Ovary (tissue), 9 donors: Measurements from ENCODE around the gene ZNF813. TPM values are rescaled to one million over a fixed set of nuclear protein-coding genes. Genes with fewer than 3 reads are reported as not detected.
"Not testable (repeated sequence)": the region's sequence is repeated elsewhere in the genome, so short reads cannot be mapped to it uniquely, and the experiment has no call there.

Experiments used
- DNase-seq, 5 donors: peaks; one replicate each; pipeline ENCODE4 v3.0.0-alpha.2; 2019 to 2020
- H3K27ac ChIP-seq, 2 donors: fragments of 200-600 bp; one replicate each; pipeline versions ENCODE4 v1.5.1 to v1.8.0; 2019 to 2022
- H3K27me3 ChIP-seq: fragments of 200-600 bp; one replicate; pipeline ENCODE4 v1.8.0; 2022
- H3K36me3 ChIP-seq: fragments of 200-600 bp; sonication (generic); one replicate; pipeline ENCODE4 v1.5.1; 2019
- H3K4me1 ChIP-seq: one replicate; pipeline ENCODE4 v1.8.1; 2013; ENCODE audit warnings: mild to moderate bottlenecking, moderate library complexity; ENCODE audit not compliant: insufficient read depth
- H3K4me3 ChIP-seq: fragments of 200-600 bp; sonication (generic); one replicate; pipeline ENCODE4 v1.5.1; 2017
- H3K9me3 ChIP-seq, 2 donors: fragments of 200-600 bp in 1 of 2; sonication (generic) in 1 of 2; one replicate each; pipeline versions ENCODE4 v1.5.1 to v1.8.1; 2013 to 2019; ENCODE audit warnings: mild to moderate bottlenecking in 1 of 2, moderate library complexity in 1 of 2
- CTCF ChIP-seq, 3 donors: fragments of 450-650 bp in 2 of 3; fragments of 200-600 bp in 1 of 3; IDR thresholded peaks; one replicate each; pipeline versions ENCODE4 v1.5.1 to v1.8.0; 2016 to 2022; ENCODE audit warnings: antibody characterized with exemption in 3 of 3, mild to moderate bottlenecking in 1 of 3
- EP300 ChIP-seq: sonication (generic); formaldehyde crosslinking; IDR thresholded peaks from one replicate; pipeline ENCODE4 v1.6.1; 2017; ENCODE audit warnings: antibody characterized with exemption
- POLR2A ChIP-seq: fragments of 450-650 bp; IDR thresholded peaks from one replicate; pipeline ENCODE4 v1.6.1; 2017; ENCODE audit warnings: antibody characterized with exemption, mild to moderate bottlenecking, moderate library complexity
- WGBS, 3 donors: extraction: QIAGEN DNeasy Blood & Tissue Kit in 1 of 3; methylation state at CpG; one replicate each; pipeline versions ENCODE4 v1.1.5 to v1.1.7; 2013 to 2017; 5-methylcytosine and 5-hydroxymethylcytosine counted together
- intact Hi-C, 4 donors: fragments of 100-400 bp; cut with DNase I; formaldehyde crosslinking; loops; one replicate each; pipeline versions ENCODE4 v1.11.0 to v1.15.1; 2022 to 2023
- polyA plus RNA-seq, 2 donors: library from polyadenylated mRNA; stranded (reverse); fragments of 200-250 nt in 1 of 2; fragments of 350-450 nt in 1 of 2; fragmentation: Illumina TruSeq in 1 of 2; extraction: RNeasy Lipid Tissue Mini Kit (QIAGEN cat#74804) in 1 of 2; gene quantifications; one replicate each; pipeline ENCODE4 v1.2.3, GENCODE V29; 2013 to 2014
- total RNA-seq, 7 donors: library from RNA; depleted of rRNA in 2 of 7; stranded (reverse); fragments of >200 nt in 2 of 7; fragmentation: NEBNext Ultra II Directional in 3 of 7; extraction: Animal tissue kit (Norgen Biotek cat#: 25700) in 3 of 7; gene quantifications; one replicate each; pipeline versions ENCODE4 v1.1.0 to v1.2.4, GENCODE V29; 2016 to 2023
- donor health status: DM: no; HTN: no; CAD: no; lungs with moderate emphysema.
- donor health status: DM: no; HTN: no; CAD: no.
- donor health status: Bipolar disorder and iron deficiency.
- donor health status: DM: yes; HTN: yes; CAD: no.
- donor health status: DM: no; HTN: no; CAD: no.
- donor health status: DM: yes; HTN: yes; CAD: no.

The ZNF813 gene
- total and polyA plus RNA-seq, 9 donors = 1.9 to 6.0 (median 3.1) TPM

GRCh38 chr19:53431399-53432087 lies 36.0 kb upstream of the ZNF813 start, which contains the start of gene ZNF761:
Gene ZNF761, plus strand, starts transcription at chr19:53431984. Its CDS starts 15,285 bp downstream, at chr19:53447269.
- Histone ChIP-seq H3K9me3 (no peaks in the 10 kb centered on the region), H3K4me3 (peak within 1 kb of the TSS; percentile 74), H3K36me3 (no peaks in the 10 kb centered on the region), H3K27me3 (no peaks in the 10 kb centered on the region), H3K4me1 (no peaks in the 10 kb centered on the region), H3K27ac (peak within 1 kb of the TSS; percentile 45 to 64)
- peak; percentile 93 to 98 (median 95) for DNase-seq
- 1% methylated on average over 46 of the region's 46 CpGs for WGBS, 3 donors
- TF ChIP-seq CTCF (IDR thresholded peaks at IDR 0.05) (peak; percentile 30 to 56 (median 53)), EP300 (no peak), POLR2A (peak; percentile 63)
- intact Hi-C loops = no loop called here

GRCh38 chr19:53432088-53432661 lies 35.4 kb upstream of the ZNF813 start:
- H3K27ac ChIP-seq = peak overlapping the region in 1 of 2 donors; percentile 55
- H3K27me3 ChIP-seq = no peaks in the 10 kb centered on the region
- intact Hi-C loops = no loop called here
- H3K9me3 ChIP-seq = no peaks in the 10 kb centered on the region
- no peaks in the 10 kb centered on the region for H3K4me1 ChIP-seq
- 0% methylated on average over 30 of the region's 30 CpGs for WGBS, 3 donors
- peak; percentile 27 to 55 (median 33) for DNase-seq
- H3K4me3 ChIP-seq = peak overlapping the region; percentile 74
- no peaks in the 10 kb centered on the region for H3K36me3 ChIP-seq
- TF ChIP-seq CTCF (IDR thresholded peaks at IDR 0.05) (no peak), EP300 (no peak), POLR2A (no peak)

DNA sequence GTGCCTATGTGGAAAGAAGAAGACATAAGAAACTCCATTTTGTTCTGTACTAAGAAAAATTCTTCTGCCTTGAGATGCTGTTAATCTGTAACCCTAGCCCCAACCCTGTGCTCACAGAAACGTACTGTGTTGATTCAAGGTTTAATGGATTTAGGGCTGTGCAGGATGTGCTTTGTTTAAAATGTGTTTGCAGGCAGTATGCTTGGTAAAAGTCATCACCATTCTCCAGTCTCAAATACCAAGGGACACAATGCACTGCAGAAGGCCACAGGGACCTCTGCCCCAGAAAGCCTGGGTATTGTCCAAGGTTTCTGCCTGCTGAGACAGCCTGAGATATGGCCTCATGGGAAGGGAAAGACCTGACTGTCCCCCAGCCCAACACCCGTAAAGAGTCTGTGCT lies 23.7 kb upstream of the ZNF813 start:
- DNase-seq, H3K9me3 ChIP-seq, H3K36me3 ChIP-seq, H3K27me3 ChIP-seq, intact Hi-C loops, H3K4me3 ChIP-seq, H3K4me1 ChIP-seq, H3K27ac ChIP-seq: not testable (repeated sequence)
- WGBS, 3 donors = 97 to 98% (median 98%) methylated on average over 2 of the region's 2 CpGs

DNA sequence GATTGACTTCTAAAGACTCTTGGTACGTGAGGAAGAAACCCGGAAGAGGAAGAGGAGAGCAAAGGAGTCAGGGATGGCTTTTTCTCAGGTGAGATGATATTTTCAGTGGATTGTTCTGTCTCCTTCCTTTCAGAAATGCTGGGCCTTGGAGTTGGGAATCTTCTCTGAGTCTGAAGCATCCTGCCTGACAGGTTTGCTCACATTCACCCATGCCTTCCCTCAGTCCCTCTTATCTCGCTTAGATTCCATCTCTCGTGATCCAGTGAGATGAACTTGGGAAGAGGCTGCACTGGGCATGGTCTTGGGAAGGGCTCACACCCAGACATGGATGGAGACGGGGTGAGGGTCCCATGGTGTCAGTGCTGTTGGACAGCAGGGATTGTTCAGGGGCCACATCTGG lies 20.3 kb upstream of the ZNF813 start:
- H3K9me3 ChIP-seq = peaks cover 0 to 11% of the 10 kb centered on the region in 2 donors
- H3K36me3 ChIP-seq, H3K27me3 ChIP-seq, DNase-seq, H3K27ac ChIP-seq, intact Hi-C loops, H3K4me3 ChIP-seq, H3K4me1 ChIP-seq: not testable (repeated sequence)
- 94% methylated on average over 5 of the region's 5 CpGs for WGBS, 3 donors

DNA sequence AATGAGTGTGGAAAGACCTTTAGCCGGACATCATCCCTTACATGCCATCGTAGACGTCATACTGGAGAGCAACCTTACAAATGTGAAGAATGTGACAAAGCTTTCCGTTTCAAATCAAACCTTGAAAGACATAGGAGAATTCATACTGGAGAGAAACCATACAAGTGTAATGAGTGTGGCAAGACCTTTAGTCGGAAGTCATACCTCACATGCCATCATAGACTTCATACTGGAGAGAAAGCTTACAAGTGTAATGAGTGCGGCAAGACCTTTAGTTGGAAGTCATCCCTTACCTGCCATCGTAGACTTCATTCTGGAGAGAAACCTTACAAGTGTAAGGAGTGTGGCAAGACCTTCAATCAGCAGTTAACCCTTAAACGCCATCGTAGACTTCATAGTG lies 11.7 kb upstream of the ZNF813 start:
- TF ChIP-seq EP300 = no peak
- TF ChIP-seq POLR2A = no peak
- TF ChIP-seq CTCF (IDR thresholded peaks at IDR 0.05) = no peak
- Histone ChIP-seq H3K27ac (no peak overlapping the region), H3K4me1 (no peaks in the 10 kb centered on the region), H3K36me3 (no peaks in the 10 kb centered on the region), H3K4me3 (no peak overlapping the region), H3K27me3 (no peaks in the 10 kb centered on the region), H3K9me3 (peaks cover 0 to 32% of the 10 kb centered on the region in 2 donors)
- WGBS, 3 donors = 87 to 95% (median 91%) methylated on average over 9 of the region's 9 CpGs
- DNase-seq = no peak
- intact Hi-C loops = no loop called here

DNA sequence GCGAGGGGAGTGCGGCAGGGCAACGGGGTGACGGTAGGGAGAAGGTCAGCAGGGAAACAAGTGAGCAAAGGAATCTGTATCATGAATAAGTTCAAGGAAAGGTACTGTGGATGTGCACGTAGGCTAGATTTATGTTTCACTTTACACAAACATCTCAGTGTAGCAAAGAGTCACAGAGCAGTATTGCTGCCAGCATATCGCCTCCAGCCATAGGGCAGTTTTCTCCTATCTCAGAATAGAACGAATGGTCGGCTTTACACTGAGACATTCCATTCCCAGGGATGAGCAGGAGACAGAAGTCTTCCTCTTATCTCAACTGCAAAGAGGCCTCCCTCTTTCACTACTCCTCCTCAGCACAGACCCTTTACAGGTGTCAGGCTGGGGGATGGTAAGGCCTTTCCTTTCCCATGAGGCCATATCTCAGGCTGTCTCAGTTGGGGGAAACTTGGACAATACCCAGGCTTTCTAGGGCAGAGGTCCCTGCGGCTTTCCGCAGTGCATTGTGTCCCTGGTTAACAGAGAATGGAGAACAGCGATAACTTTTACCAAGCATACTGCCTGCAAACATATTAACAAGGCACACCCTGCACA lies 7.3 kb upstream of the ZNF813 start:
- H3K36me3 ChIP-seq, H3K4me3 ChIP-seq, DNase-seq, H3K27ac ChIP-seq, intact Hi-C loops, H3K27me3 ChIP-seq, H3K4me1 ChIP-seq: not testable (repeated sequence)
- WGBS, 3 donors = 5 to 28% (median 11%) methylated on average over 11 of the region's 11 CpGs
- peaks cover 0 to 12% of the 10 kb centered on the region in 2 donors for H3K9me3 ChIP-seq
